Stomach smooth muscle (tissue), 2 donors: Measurements from ENCODE around the gene ANXA11.
"Not testable (repeated sequence)": the region's sequence is repeated elsewhere in the genome, so short reads cannot be mapped to it uniquely, and the experiment has no call there.

ENCODE experiments used
- H3K27ac ChIP-seq: one replicate; pipeline ENCODE4 v1.7.0; 2013; ENCODE audit warnings: mild to moderate bottlenecking, low read length, inconsistent platforms
- H3K27me3 ChIP-seq, 2 donors: one replicate each; pipeline ENCODE4 v1.7.0; 2013; ENCODE audit warnings: low read length in 2 of 2; ENCODE audit not compliant: insufficient read depth in 2 of 2, control insufficient read depth in 1 of 2
- H3K36me3 ChIP-seq, 2 donors: one replicate each; pipeline ENCODE4 v1.7.0; 2013; ENCODE audit warnings: low read length in 2 of 2; ENCODE audit not compliant: control insufficient read depth in 2 of 2, insufficient read depth in 2 of 2
- H3K4me1 ChIP-seq: one replicate; pipeline ENCODE4 v1.7.0; 2013; ENCODE audit warnings: low read length; ENCODE audit not compliant: control insufficient read depth, insufficient read depth
- H3K4me3 ChIP-seq, 2 donors: one replicate each; pipeline ENCODE4 v1.7.0; 2013; ENCODE audit warnings: low read length in 2 of 2
- H3K9ac ChIP-seq, 2 donors: one replicate each; pipeline ENCODE4 v1.7.0; 2013; ENCODE audit warnings: low read length in 2 of 2, mild to moderate bottlenecking in 1 of 2
- H3K9me3 ChIP-seq, 2 donors: one replicate each; pipeline ENCODE4 v1.7.0; 2013; ENCODE audit warnings: low read length in 2 of 2; ENCODE audit not compliant: control insufficient read depth in 2 of 2
- donor health status: healthy.
- donor health status: Pancreatic carcinoma.

ANXA11 gene

GRCh38 chr10:80236457-80236856 lies 31.1 kb upstream of the ANXA11 start:
- H3K27ac ChIP-seq, H3K9ac ChIP-seq, H3K9me3 ChIP-seq, H3K4me3 ChIP-seq, H3K4me1 ChIP-seq, H3K36me3 ChIP-seq, H3K27me3 ChIP-seq: not testable (repeated sequence)

DNA sequence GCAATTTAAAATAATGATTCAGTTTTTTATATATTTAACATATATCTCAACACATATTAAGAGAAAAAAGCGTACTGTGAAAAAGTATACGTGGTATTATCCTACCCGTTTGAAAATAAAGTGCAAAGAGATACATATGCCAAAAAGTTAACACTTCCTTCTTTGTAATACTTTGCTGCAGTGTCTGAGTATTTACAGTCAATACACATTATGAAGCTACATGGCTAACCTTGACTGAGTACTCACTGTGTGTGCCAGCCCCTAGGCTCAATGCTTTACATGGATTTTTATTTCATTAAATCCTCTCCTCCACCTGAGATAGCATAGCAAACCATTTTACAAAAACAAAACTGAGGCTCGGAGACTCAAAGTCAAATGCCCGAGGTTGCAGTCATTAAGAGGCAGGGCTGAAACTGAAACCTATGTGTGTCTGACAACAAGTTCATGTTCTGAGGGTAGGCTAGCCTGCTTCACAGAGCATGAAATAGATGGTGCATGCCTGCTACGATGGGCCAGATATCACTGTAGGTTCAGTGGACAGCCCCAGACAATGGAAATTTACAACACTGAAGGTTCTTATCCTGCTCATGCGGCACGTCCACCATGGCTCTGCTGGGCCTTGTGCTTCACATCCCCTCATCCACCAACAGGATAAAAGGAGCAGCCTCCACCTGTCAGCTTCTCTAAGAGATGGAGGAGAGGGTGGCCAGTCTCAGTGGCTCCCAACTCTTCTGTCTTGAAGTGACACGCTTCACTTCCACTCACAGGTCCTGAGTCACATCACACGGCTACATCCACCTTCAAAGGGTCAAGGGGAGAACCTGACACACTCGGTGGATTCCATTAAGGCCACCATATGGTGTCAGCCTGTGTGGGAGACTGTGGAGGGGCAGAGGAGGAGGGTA lies 29.2 kb upstream of the ANXA11 start:
- not testable (repeated sequence) for H3K9me3 ChIP-seq, H3K4me1 ChIP-seq, H3K27me3 ChIP-seq, H3K27ac ChIP-seq, H3K9ac ChIP-seq, H3K4me3 ChIP-seq, H3K36me3 ChIP-seq

GRCh38 chr10:80233871-80234270 lies 28.5 kb upstream of the ANXA11 start:
- not testable (repeated sequence) for H3K4me3 ChIP-seq, H3K36me3 ChIP-seq, H3K9ac ChIP-seq, H3K4me1 ChIP-seq, H3K27ac ChIP-seq, H3K27me3 ChIP-seq, H3K9me3 ChIP-seq

GRCh38 chr10:80226723-80227122 lies 21.4 kb upstream of the ANXA11 start:
- not testable (repeated sequence) for H3K27me3 ChIP-seq, H3K9me3 ChIP-seq, H3K27ac ChIP-seq, H3K4me3 ChIP-seq, H3K4me1 ChIP-seq, H3K9ac ChIP-seq, H3K36me3 ChIP-seq

DNA sequence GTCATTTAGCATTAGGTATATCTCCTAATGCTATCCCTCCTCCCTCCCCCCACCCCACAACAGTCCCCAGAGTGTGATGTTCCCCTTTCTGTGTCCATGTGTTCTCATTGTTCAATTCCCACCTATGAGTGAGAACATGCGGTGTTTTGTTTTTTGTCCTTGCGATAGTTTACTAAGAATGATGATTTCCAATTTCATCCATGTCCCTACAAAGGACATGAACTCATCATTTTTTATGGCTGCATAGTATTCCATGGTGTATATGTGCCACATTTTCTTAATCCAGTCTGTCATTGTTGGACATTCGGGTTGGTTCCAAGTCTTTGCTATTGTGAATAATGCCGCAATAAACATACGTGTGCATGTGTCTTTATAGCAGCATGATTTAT lies 17.7 kb upstream of the ANXA11 start:
- H3K36me3 ChIP-seq, H3K9ac ChIP-seq, H3K4me3 ChIP-seq, H3K27me3 ChIP-seq, H3K27ac ChIP-seq, H3K9me3 ChIP-seq, H3K4me1 ChIP-seq: not testable (repeated sequence)

GRCh38 chr10:80218878-80219277 lies 13.5 kb upstream of the ANXA11 start:
- not testable (repeated sequence) for H3K4me1 ChIP-seq, H3K27me3 ChIP-seq, H3K27ac ChIP-seq, H3K9ac ChIP-seq, H3K9me3 ChIP-seq, H3K36me3 ChIP-seq, H3K4me3 ChIP-seq

DNA sequence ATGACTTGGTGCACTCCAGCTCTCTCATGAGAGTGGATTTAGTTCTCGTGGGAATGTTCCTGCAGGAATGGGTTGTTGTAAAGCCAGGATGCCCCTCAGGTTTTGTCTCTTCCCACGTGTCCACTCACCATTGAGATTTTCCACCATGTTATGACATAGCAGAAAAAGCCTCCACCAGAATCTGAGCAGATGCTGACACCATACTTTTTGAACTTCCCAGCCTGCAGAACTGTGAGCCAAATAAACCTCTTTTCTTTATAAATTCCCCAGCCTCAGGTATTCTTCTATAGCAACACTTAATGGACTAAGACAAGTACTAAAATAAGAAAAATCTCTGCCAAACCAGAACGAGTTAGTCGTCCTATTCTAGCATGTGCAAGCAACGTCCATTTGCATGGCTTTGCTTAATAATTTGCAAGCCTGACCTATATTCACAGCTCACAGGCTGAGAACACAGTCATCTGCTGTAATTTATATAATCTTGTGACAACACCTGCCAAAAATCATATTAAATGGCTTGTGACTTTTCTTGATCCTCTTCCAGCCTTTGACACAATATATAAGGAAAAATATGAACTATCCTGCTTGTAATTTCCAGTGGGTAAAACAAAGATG lies 9.1 kb upstream of the ANXA11 start:
- not testable (repeated sequence) for H3K4me3 ChIP-seq, H3K4me1 ChIP-seq, H3K9ac ChIP-seq, H3K27me3 ChIP-seq, H3K9me3 ChIP-seq, H3K36me3 ChIP-seq, H3K27ac ChIP-seq

GRCh38 chr10:80212535-80213115 lies 7.3 kb upstream of the ANXA11 start:
- not testable (repeated sequence) for H3K36me3 ChIP-seq, H3K27me3 ChIP-seq, H3K9me3 ChIP-seq, H3K4me3 ChIP-seq, H3K27ac ChIP-seq, H3K9ac ChIP-seq
- H3K4me1 ChIP-seq = peaks cover 10% of the 10 kb centered on the region

GRCh38 chr10:80211786-80212185 lies 6.4 kb upstream of the ANXA11 start:
- Histone ChIP-seq H3K27me3 (no peaks in the 10 kb centered on the region), H3K36me3 (no peaks in the 10 kb centered on the region), H3K27ac (no peak overlapping the region), H3K9me3 (no peaks in the 10 kb centered on the region), H3K9ac (no peak overlapping the region), H3K4me3 (no peak overlapping the region), H3K4me1 (peaks cover 18% of the 10 kb centered on the region)

DNA sequence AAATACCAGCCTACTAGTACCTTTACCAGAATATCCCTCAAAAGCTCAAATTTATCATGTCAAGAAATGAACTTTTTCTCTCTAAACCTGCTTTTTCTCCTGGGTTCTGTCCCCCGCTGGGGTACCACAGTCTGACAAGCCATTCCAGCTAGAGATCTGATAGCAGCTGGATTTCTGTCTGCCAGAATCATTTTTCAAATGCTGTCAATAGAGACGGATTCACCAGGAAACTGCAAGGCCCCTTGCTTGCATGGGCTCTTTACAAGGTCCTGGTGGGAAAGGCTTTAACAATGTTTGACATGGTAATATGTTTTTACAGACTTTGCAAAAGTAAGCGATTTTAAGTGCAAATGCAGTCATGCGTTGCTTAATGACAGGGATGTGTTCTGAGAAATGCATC lies 4.9 kb upstream of the ANXA11 start:
- no peak overlapping the region for H3K4me3 ChIP-seq
- no peaks in the 10 kb centered on the region for H3K9me3 ChIP-seq
- H3K9ac ChIP-seq = no peak overlapping the region
- peaks cover 31% of the 10 kb centered on the region for H3K4me1 ChIP-seq
- no peaks in the 10 kb centered on the region for H3K27me3 ChIP-seq
- H3K36me3 ChIP-seq = no peaks in the 10 kb centered on the region
- H3K27ac ChIP-seq = no peak overlapping the region

- peak overlapping the region; percentile 90 for H3K27ac ChIP-seq
- H3K4me1 ChIP-seq = peaks cover 47% of the 10 kb centered on the region
- peak overlapping the region; percentile 61 to 79 for H3K9ac ChIP-seq
- H3K27me3 ChIP-seq = no peaks in the 10 kb centered on the region
- peak overlapping the region; percentile 55 to 73 for H3K4me3 ChIP-seq
- no peaks in the 10 kb centered on the region for H3K36me3 ChIP-seq
- no peaks in the 10 kb centered on the region for H3K9me3 ChIP-seq
Measured at GRCh38 chr10:80207768-80208370, 2.5 kb upstream of the ANXA11 start.
